HG03457 (cell line): ENCODE data around the gene NFRKB.

ENCODE experiments used
- ATAC-seq: cut with Tn5 transposase; IDR thresholded peaks from one replicate; pipeline ENCODE4 v1.9.1; 2021; ENCODE audit warnings: moderate number of reproducible peaks; ENCODE audit not compliant: unreplicated experiment

Gene NFRKB

DNA sequence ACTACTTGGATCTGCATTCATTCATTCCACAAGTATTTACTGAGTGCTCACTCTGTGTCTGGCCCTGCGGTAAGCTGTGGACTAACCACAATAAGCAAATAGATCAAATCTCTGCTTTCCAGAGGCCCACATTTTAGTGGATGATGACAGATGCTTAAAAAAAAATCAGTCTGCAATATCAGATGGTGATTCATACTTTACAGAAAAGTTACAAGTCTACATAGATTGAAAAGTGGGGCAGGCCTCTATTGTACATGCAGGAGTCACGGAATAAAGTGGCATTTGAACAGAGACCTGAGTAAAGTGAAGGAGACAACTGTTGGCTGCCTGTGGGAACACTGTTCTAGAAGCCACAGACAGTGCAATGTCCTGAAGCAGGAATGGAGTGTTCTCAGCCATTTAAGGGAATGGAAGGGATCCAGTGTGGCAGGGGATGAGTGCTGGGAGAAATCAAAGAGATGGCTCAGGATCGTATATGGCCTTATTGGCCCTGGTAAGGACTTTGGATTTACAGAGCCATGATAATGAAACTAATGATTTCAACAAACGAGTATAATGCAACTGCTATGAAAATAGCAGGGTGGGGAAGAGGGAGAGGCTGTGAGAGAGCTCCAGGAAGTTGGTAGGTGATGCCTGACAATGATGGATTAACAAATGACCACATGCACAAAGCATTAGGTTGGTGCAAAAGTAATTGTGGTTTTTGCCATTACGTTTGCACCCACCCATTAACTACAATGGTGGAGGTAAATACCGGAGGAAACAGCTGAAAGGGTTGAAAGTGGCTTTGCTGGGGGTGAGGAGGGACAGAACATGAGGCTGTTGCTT lies 48.7 kb downstream of the NFRKB start:
- ATAC-seq, result no peak
